Bronchial epithelial cell (primary cell): ENCODE results near the gene MAST4. TPM values are rescaled to one million over a fixed set of nuclear protein-coding genes. Genes with fewer than 3 reads are reported as not detected.

Experiments
- DNase-seq: peaks from one replicate; pipeline ENCODE4 v3.0.0-alpha.2; 2010; ENCODE audit warnings: low read depth
- FAIRE-seq: peaks from 2 replicates; lab custom pipeline; 2011; peaks lifted over from hg19 to GRCh38; lab: Jason Lieb, UNC
- H3K27me3 ChIP-seq: 2 replicates; pipeline ENCODE4 v1.5.1; 2011; ENCODE audit warnings: low read length; ENCODE audit not compliant: control insufficient read depth, insufficient read depth
- H3K36me3 ChIP-seq: 2 replicates; pipeline ENCODE4 v1.5.1; 2011; ENCODE audit warnings: low read length; ENCODE audit not compliant: control insufficient read depth, insufficient read depth
- H3K4me3 ChIP-seq: 2 replicates; pipeline ENCODE4 v1.5.1; 2011; ENCODE audit warnings: mild to moderate bottlenecking, low read depth, low read length, control low read depth
- CTCF ChIP-seq: IDR thresholded peaks from 2 replicates; pipeline ENCODE4 v1.5.1; 2011; ENCODE audit warnings: mild to moderate bottlenecking, moderate library complexity, low read length, control low read depth, inconsistent platforms; ENCODE audit not compliant: insufficient read depth, severe bottlenecking
- total RNA-seq: library from RNA; depleted of rRNA; stranded (reverse); fragments of >200 nt; gene quantifications from 2 replicates; pipeline ENCODE4 v1.2.1, GENCODE V29; 2014

MAST4 gene
- total RNA-seq, 1 donor from 2014 or later = 10.3 TPM

DNA sequence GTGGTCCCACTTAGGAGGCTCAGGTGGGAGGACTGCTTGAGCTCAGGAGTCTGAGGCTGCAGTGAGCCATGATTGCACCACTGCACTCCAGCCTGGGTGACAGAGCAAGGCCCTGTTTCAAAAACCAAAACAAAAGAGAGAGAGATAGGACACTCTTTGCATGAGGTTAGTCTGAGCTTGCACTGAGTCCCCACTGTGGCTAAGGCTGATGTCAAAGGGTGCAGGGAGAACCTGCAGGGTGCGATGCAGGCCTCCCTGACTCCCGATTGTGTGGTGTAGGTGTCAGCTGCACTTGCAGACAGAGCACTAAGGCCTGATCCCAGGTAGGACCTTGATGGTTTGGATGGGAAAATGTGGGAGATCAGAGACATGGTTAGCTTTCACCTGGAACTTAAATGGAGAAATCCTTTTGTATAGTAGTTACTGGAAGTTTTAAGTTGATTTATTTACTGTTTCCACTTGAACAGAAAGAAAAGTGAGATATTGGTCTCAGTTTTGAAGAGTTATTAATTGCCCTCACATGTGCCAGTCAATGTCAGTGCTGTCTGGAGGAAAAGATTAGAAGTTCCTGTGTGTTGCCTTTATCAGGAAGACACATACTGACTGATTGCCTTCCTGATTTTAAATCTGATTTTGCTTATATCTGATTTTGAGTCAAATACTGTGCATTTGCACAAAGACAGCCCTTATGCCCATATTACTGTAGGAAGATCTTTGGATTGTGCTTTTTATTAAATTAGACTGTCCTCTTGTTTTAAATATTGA, 260.0 kb downstream of the MAST4 start:
- no peak for FAIRE-seq
- Histone ChIP-seq H3K4me3 (no peak overlapping the region), H3K36me3 (no peaks in the 10 kb centered on the region), H3K27me3 (no peaks in the 10 kb centered on the region)
- no peak for DNase-seq
- no peak for TF ChIP-seq CTCF

GRCh38 chr5:66859526-66859925, 263.3 kb downstream of the MAST4 start:
- no peak overlapping the region for H3K4me3 ChIP-seq
- H3K36me3 ChIP-seq = no peaks in the 10 kb centered on the region
- H3K27me3 ChIP-seq = no peaks in the 10 kb centered on the region
- FAIRE-seq (no peak), DNase-seq (no peak)
- no peak for TF ChIP-seq CTCF

DNA sequence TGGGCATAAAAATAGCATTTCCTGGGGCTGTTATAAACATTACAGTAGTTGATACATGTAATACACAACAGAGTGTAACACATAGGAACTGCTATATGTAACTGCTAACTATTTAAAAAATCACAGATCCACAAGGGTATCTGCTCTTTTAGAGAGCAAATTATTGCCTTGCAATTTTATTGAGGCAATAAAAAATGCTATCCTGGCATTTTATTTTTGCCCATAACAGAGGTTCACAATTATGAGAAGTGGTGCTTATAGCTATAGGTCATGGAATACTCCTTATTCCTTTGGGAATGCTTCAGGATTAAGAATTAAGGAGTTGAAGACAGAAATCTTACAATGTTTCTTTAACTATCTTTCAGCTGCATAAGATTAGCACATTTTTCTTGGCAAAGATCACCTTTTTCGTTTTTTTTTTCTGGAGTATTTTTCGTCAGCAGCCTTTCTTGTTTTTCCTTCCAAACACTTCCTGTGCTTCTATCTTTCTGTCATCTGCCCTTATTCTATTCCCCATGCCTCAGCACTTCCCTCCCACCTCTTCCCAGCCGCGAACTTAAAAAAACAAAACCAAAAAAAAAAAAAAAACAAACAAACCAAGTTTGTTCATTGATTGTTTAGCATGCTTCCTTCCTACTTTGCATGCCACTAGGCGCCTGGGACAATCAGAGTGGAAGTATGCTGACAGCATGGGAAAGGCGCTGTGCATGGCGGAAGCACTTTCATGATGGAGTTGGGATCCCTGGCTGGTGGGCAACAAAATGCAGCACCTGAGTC, 264.2 kb downstream of the MAST4 start:
- DNase-seq (no peak), FAIRE-seq (no peak)
- Histone ChIP-seq H3K4me3 (no peak overlapping the region), H3K27me3 (no peaks in the 10 kb centered on the region), H3K36me3 (no peaks in the 10 kb centered on the region)
- TF ChIP-seq CTCF = no peak

- FAIRE-seq = no peak
- TF ChIP-seq CTCF = no peak
- no peak overlapping the region for H3K4me3 ChIP-seq
- no peaks in the 10 kb centered on the region for H3K36me3 ChIP-seq
- no peaks in the 10 kb centered on the region for H3K27me3 ChIP-seq
- no peak for DNase-seq
These were observed 265.2 kb downstream of the MAST4 start for GRCh38 chr5:66861402-66861801.

- Histone ChIP-seq H3K4me3 (no peak overlapping the region), H3K36me3 (no peaks in the 10 kb centered on the region), H3K27me3 (no peaks in the 10 kb centered on the region)
- no peak for TF ChIP-seq CTCF
- DNase-seq (no peak), FAIRE-seq (no peak)
These were observed 265.8 kb downstream of the MAST4 start for GRCh38 chr5:66862020-66862419.
